Lower leg skin (tissue), 4 donors: ENCODE measurements around the gene FLT1. TPM values are rescaled to one million over a fixed set of nuclear protein-coding genes. Genes with fewer than 3 reads are reported as not detected.
A peak's percentile ranks its signal among the peaks of the same experiment; 100 is the strongest.

Source experiments
- DNase-seq, 2 donors: peaks; one replicate each; pipeline ENCODE4 v3.0.0-alpha.2; 2019; ENCODE audit warnings: low spot score in 2 of 2
- H3K4me3 ChIP-seq: fragments of 200-600 bp; sonication (generic); 2 replicates; pipeline ENCODE4 v1.5.1; 2017; ENCODE audit warnings: mild to moderate bottlenecking, low read depth; ENCODE audit not compliant: poor library complexity, severe bottlenecking
- POLR2A ChIP-seq, 2 donors: fragments of 450-650 bp; IDR thresholded peaks; one replicate each; pipeline ENCODE4 v1.6.1; 2016 to 2017; ENCODE audit warnings: antibody characterized with exemption in 2 of 2, mild to moderate bottlenecking in 1 of 2, moderate library complexity in 1 of 2
- WGBS, 2 donors: methylation state at CpG; one replicate each; pipeline ENCODE4 v1.1.5; 2018; 5-methylcytosine and 5-hydroxymethylcytosine counted together
- intact Hi-C: fragments of 100-400 bp; cut with DNase I; formaldehyde crosslinking; loops from one replicate; pipeline ENCODE4 v1.15.0; 2023; ENCODE audit warnings: low total_unique reads
- total RNA-seq, 4 donors: library from RNA; depleted of rRNA; stranded (reverse); fragments of >200 nt; gene quantifications; one replicate each; pipeline ENCODE4 v1.1.0, GENCODE V29; 2016
- TF ChIP-seq, protein P1 (sequence below), 3 donors: fragments of 450-650 bp; IDR thresholded peaks; one replicate each; pipeline ENCODE4 v1.5.1; 2016; ENCODE audit warnings: antibody characterized with exemption in 3 of 3, mild to moderate bottlenecking in 3 of 3, moderate library complexity in 2 of 3

The FLT1 gene
- total RNA-seq, 4 donors from 2014 or later: 5.3 to 16.3 (median 9.7) TPM

DNA sequence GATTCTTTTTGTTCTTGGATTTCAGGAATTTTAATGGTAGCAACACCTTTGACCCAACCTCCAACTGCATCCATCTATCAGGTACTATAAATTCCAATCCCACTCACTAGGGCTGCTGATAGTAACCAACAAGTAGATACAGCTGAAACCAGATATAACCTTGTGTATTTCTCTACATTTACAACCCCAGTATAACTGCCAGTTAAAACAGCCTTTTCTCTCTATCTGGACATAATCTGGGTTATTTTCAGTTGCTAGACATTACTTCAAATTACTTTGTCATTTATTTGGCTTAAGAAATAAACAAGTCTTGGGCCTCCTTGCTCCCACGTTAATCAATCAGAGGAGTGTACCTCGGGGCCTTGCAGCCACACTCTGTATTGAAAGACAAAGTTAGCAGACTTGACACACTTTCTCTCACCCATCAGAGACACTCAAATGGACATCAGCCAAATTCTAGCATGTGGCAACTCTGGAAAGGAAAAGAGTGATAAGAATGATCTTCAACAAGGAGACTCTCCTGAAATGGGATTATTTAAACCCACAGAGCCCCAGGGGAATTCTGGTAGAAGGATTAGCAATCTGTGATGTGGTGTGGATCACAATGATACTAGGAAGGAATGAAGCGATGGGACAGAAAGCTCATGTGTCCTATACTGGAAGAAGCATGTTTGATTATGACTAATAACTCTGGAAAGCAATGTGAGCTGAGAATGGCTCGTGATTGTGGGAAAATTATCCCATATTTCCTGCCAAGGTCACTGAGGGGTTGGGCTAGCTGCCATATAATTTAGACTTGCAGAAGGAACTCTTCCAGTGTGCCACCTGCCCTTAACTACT lies 157.5 kb downstream of the FLT1 start:
- TF ChIP-seq, protein P1, sequence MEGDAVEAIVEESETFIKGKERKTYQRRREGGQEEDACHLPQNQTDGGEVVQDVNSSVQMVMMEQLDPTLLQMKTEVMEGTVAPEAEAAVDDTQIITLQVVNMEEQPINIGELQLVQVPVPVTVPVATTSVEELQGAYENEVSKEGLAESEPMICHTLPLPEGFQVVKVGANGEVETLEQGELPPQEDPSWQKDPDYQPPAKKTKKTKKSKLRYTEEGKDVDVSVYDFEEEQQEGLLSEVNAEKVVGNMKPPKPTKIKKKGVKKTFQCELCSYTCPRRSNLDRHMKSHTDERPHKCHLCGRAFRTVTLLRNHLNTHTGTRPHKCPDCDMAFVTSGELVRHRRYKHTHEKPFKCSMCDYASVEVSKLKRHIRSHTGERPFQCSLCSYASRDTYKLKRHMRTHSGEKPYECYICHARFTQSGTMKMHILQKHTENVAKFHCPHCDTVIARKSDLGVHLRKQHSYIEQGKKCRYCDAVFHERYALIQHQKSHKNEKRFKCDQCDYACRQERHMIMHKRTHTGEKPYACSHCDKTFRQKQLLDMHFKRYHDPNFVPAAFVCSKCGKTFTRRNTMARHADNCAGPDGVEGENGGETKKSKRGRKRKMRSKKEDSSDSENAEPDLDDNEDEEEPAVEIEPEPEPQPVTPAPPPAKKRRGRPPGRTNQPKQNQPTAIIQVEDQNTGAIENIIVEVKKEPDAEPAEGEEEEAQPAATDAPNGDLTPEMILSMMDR (IDR thresholded peaks at IDR 0.05): no peak
- TF ChIP-seq POLR2A (IDR thresholded peaks at IDR 0.05): no peak
- DNase-seq: peak in 1 of 2 donors; percentile 19
- WGBS, 2 donors: 30 to 36% methylated on average over 4 of the region's 4 CpGs
- intact Hi-C loops: no loop called here
- no peak overlapping the region for H3K4me3 ChIP-seq

- H3K4me3 ChIP-seq: no peak overlapping the region
- WGBS, 2 donors: 45 to 47% methylated on average over 3 of the region's 3 CpGs
- intact Hi-C loops: no loop called here
- no peak for DNase-seq
- TF ChIP-seq, protein P1 (IDR thresholded peaks at IDR 0.05): no peak
- no peak for TF ChIP-seq POLR2A (IDR thresholded peaks at IDR 0.05)
Measured at GRCh38 chr13:28336193-28336657, 158.7 kb downstream of the FLT1 start.

- WGBS, 2 donors: 85 to 96% methylated on average over 2 of the region's 2 CpGs
- no peak for DNase-seq
- intact Hi-C loops: no loop called here
- TF ChIP-seq, protein P1 (IDR thresholded peaks at IDR 0.05): no peak
- TF ChIP-seq POLR2A (IDR thresholded peaks at IDR 0.05): no peak
- no peak overlapping the region for H3K4me3 ChIP-seq
Measured at GRCh38 chr13:28333204-28333881, 161.6 kb downstream of the FLT1 start.

DNA sequence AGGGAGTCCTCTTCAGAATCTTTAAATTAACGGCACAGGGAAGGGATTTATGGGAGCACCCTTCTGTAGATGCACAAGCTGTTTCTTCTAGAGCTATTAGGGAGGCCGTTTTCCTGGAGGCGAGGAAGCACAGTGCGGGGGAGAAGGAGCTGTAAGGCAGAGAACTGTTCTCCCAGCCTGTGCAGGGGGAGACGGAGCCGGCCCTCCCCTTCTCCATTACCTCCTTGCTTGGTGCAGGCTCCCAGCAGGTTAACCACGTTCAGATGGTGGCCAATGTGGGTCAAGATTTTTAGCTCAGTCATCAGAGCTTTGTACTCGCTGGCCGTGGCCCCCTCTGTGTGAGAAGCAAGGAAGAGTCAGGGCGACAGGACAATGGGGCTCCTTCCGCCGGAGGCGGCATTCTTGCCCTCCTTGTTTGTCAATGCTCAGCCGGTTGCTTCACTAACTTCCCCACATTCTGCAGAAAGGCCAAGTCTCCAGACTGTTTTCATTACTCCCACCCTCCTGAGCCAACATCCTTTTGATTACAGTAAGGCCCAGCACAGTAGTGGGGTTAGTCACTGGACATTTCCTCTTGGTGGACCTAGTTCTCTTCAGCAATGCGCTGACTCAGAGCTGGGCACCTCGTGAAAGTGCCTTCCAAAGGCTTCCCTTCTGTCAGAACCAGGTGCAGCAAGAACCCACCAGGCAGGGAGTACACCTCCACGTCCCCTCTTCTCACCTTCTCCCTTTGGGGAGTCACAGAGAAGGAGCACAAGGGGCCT lies 165.4 kb downstream of the FLT1 start:
- no peak for TF ChIP-seq POLR2A (IDR thresholded peaks at IDR 0.05)
- TF ChIP-seq, protein P1 (IDR thresholded peaks at IDR 0.05): no peak
- intact Hi-C loops: loop anchor here (5.0 to 10.0 kb wide), 2 partner anchors 308 to 465 kb away; no protein-coding TSS in a partner anchor
- H3K4me3 ChIP-seq: no peak overlapping the region
- DNase-seq: peak in 1 of 2 donors; percentile 21
- 65% methylated on average over 17 of the region's 17 CpGs for WGBS, 2 donors

DNA sequence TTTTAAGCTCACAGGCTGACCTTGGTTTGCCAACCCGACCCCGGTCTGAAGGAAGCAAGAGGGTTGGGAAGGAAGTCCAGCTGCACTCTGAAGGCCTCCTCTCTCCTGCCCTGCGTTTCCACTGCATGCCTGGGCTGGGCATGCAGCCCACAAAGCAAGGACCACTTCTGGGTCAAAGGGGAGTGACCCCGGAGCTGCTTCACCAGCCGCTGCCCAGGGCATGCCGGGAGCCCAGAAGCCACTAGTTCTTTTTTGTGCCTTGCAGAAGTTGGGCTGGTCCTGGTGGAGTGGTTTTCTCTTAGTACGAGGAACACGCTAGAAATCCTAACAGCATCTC lies 166.7 kb downstream of the FLT1 start:
- WGBS, 2 donors: 80 to 83% methylated on average over 8 of the region's 8 CpGs

More for the DNA sequence above, 166.7 kb downstream of the FLT1 start:
- DNase-seq: no peak
- H3K4me3 ChIP-seq: no peak overlapping the region
- intact Hi-C loops: loop anchor here (5.0 to 10.0 kb wide), 2 partner anchors 309 to 467 kb away; no protein-coding TSS in a partner anchor
- TF ChIP-seq, protein P1 (IDR thresholded peaks at IDR 0.05): no peak
- TF ChIP-seq POLR2A (IDR thresholded peaks at IDR 0.05): no peak
